ENCODE results near the gene WDR6.

The WDR6 gene

GRCh38 chr3:49007068-49007770, at the start of gene WDR6:
Gene WDR6, plus strand, starts transcription at chr3:49007391. Its CDS starts 41 bp downstream, at chr3:49007432.
- peak; percentile 83 to 91 for DNase-seq

- no peak for DNase-seq
Measured at GRCh38 chr3:48960841-48961413, 46.3 kb upstream of the WDR6 start.

- no peak for DNase-seq
Measured at GRCh38 chr3:48962340-48962739, 44.9 kb upstream of the WDR6 start.

- DNase-seq: no peak
Measured at GRCh38 chr3:48962939-48963338, 44.3 kb upstream of the WDR6 start.

GRCh38 chr3:48963591-48963990, 43.6 kb upstream of the WDR6 start:
- DNase-seq: no peak

GRCh38 chr3:48966367-48966766, 40.8 kb upstream of the WDR6 start:
- DNase-seq: no peak

GRCh38 chr3:48966876-48967361, 40.3 kb upstream of the WDR6 start:
- DNase-seq: no peak

- no peak for DNase-seq
Measured at GRCh38 chr3:48970586-48970985, 36.6 kb upstream of the WDR6 start.

GRCh38 chr3:48974076-48974864, 32.9 kb upstream of the WDR6 start:
- DNase-seq: no peak

- DNase-seq: no peak
Measured at GRCh38 chr3:48979451-48979850, 27.7 kb upstream of the WDR6 start.

- no peak for DNase-seq
Measured at GRCh38 chr3:48980295-48980694, 26.9 kb upstream of the WDR6 start.

GRCh38 chr3:48982016-48982415, 25.2 kb upstream of the WDR6 start:
- DNase-seq: no peak

GRCh38 chr3:48982686-48983085, 24.5 kb upstream of the WDR6 start:
- DNase-seq: no peak

- DNase-seq: no peak
Measured at GRCh38 chr3:48983096-48983495, 24.1 kb upstream of the WDR6 start.

GRCh38 chr3:48984663-48985062, 22.5 kb upstream of the WDR6 start:
- DNase-seq: no peak

GRCh38 chr3:48985831-48986376, 21.3 kb upstream of the WDR6 start:
- DNase-seq: no peak

GRCh38 chr3:48989126-48989795, 17.9 kb upstream of the WDR6 start:
- DNase-seq: no peak

GRCh38 chr3:48989796-48990635, 17.2 kb upstream of the WDR6 start, which contains the start of gene P4HTM:
Gene P4HTM, plus strand, starts transcription at chr3:48990241. Its CDS starts 16 bp downstream, at chr3:48990257.
- DNase-seq: peak; percentile 37 to 67

- no peak for DNase-seq
Measured at GRCh38 chr3:48990636-48991469, 16.3 kb upstream of the WDR6 start.

- DNase-seq: no peak
Measured at GRCh38 chr3:48991851-48992545, 15.2 kb upstream of the WDR6 start.

All from NCI-H1930 (cell line).